ENCODE results near the gene ZNF621.

Gene ZNF621

DNA sequence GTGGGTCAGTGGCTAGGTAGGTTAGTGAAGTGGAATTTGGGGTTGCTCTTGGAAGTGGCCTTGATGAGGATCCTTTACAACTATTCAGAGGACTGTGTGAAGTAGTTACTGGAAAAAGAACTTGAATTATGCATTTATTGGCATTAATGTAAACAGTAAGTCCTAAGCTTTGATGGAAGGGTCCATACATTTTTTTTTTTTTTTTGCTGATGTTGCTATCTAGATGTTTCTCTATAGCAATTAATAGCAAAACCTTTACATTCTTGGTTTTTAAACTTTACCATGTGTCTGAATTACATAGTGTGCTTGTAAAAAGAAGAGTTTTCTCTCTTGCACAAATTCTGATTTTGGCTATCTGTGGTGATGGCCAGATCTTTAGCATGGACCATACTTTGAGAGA, 9.5 kb downstream of the ZNF621 start:
- ChIA-PET CTCF (interaction anchor here (1.1 kb wide), 1 partner anchor 51 kb away, joined by 5 read pairs; no protein-coding TSS in a partner anchor), POLR2A (no interaction called here)

DNA sequence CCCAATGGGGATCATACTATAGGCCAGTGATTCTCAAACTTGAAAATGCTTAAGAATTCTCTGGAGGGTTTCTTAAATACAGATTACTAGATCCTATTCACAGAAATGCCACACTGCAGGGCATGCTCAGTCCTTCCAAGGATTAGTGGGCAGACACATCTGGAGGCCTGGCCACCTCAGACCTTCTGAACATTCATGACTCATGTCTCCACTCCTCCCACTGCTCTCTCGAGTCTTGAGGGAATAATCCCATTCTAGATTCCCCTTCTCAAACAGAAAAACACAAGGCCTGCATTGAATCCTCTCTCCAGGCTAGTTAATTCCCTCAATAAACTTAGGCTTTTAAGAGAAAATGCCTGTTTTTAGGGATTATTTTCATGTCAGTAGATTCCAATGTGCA, 22.1 kb downstream of the ZNF621 start:
- Histone ChIP-seq H3K4me3 (ENCODE audit: low read depth, low read length) (no peak overlapping the region), H3K27ac (ENCODE audit: extremely low read depth, low read depth, low read length) (no peak overlapping the region), H3K36me3 (ENCODE audit: control insufficient read depth in 2 of 2, insufficient read depth in 1 of 2, low read length in 2 of 2) (no peaks in the 10 kb centered on the region), H3K4me1 (ENCODE audit: control insufficient read depth, insufficient read depth, low read length) (no peaks in the 10 kb centered on the region), H3K9me3 (ENCODE audit: control insufficient read depth, insufficient read depth, low read depth, low read length) (no peaks in the 10 kb centered on the region)
- ChIA-PET CTCF (no interaction called here), POLR2A (no interaction called here)
- TF ChIP-seq ZNF366 (tag by site-specific recombination; conservative IDR thresholded peaks at IDR 0.05) = peak; percentile 24; the same call in 1 of the 2 replicates
- no peak for TF ChIP-seq ZNF585B (tag by site-specific recombination; IDR thresholded peaks at IDR 0.05)

More for the DNA sequence above, 9.5 kb downstream of the ZNF621 start:
- peaks cover 27 to 81% of the 10 kb centered on the region in 2 experiments for H3K36me3 ChIP-seq (ENCODE audit: control insufficient read depth in 2 of 2, insufficient read depth in 1 of 2, low read length in 2 of 2)
- H3K4me3 ChIP-seq (ENCODE audit: low read depth, low read length) = no peak overlapping the region
- no peak overlapping the region for H3K27ac ChIP-seq (ENCODE audit: extremely low read depth, low read depth, low read length)
- H3K4me1 ChIP-seq (ENCODE audit: control insufficient read depth, insufficient read depth, low read length) = no peaks in the 10 kb centered on the region
- no peaks in the 10 kb centered on the region for H3K9me3 ChIP-seq (ENCODE audit: control insufficient read depth, insufficient read depth, low read depth, low read length)
- TF ChIP-seq ZSCAN23 (tag by site-specific recombination; IDR thresholded peaks at IDR 0.05) (no peak), ZNF843 (tag by site-specific recombination; IDR thresholded peaks at IDR 0.05) (no peak), ZNF114 (tag by site-specific recombination; IDR thresholded peaks at IDR 0.05) (no peak), YY2 (tag by site-specific recombination; IDR thresholded peaks at IDR 0.05) (no peak), ZBTB48 (tag by site-specific recombination; IDR thresholded peaks at IDR 0.05) (no peak), ZNF2 (tag by site-specific recombination; IDR thresholded peaks at IDR 0.05) (no peak), ZNF311 (tag by site-specific recombination; IDR thresholded peaks at IDR 0.05; ENCODE audit: borderline replicate concordance) (no peak), ZNF121 (tag by site-specific recombination; IDR thresholded peaks at IDR 0.05) (no peak), ZNF140 (tag by site-specific recombination; IDR thresholded peaks at IDR 0.05) (no peak), ZNF112 (tag by site-specific recombination; IDR thresholded peaks at IDR 0.05) (no peak), MEIS1 (CRISPR knock-in tag; IDR thresholded peaks at IDR 0.05; ENCODE audit: borderline replicate concordance) (no peak), ZNF133 (tag by site-specific recombination; IDR thresholded peaks at IDR 0.05) (no peak), ZNF76 (tag by site-specific recombination; IDR thresholded peaks at IDR 0.05; ENCODE audit: borderline replicate concordance, low read depth) (no peak), ZNF157 (tag by site-specific recombination; IDR thresholded peaks at IDR 0.05) (no peak)
- TF ChIP-seq, protein P1, sequence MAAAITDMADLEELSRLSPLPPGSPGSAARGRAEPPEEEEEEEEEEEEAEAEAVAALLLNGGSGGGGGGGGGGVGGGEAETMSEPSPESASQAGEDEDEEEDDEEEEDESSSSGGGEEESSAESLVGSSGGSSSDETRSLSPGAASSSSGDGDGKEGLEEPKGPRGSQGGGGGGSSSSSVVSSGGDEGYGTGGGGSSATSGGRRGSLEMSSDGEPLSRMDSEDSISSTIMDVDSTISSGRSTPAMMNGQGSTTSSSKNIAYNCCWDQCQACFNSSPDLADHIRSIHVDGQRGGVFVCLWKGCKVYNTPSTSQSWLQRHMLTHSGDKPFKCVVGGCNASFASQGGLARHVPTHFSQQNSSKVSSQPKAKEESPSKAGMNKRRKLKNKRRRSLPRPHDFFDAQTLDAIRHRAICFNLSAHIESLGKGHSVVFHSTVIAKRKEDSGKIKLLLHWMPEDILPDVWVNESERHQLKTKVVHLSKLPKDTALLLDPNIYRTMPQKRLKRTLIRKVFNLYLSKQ (tag by site-specific recombination; IDR thresholded peaks at IDR 0.05; ENCODE audit: borderline replicate concordance) = no peak
- TF ChIP-seq, protein P2, sequence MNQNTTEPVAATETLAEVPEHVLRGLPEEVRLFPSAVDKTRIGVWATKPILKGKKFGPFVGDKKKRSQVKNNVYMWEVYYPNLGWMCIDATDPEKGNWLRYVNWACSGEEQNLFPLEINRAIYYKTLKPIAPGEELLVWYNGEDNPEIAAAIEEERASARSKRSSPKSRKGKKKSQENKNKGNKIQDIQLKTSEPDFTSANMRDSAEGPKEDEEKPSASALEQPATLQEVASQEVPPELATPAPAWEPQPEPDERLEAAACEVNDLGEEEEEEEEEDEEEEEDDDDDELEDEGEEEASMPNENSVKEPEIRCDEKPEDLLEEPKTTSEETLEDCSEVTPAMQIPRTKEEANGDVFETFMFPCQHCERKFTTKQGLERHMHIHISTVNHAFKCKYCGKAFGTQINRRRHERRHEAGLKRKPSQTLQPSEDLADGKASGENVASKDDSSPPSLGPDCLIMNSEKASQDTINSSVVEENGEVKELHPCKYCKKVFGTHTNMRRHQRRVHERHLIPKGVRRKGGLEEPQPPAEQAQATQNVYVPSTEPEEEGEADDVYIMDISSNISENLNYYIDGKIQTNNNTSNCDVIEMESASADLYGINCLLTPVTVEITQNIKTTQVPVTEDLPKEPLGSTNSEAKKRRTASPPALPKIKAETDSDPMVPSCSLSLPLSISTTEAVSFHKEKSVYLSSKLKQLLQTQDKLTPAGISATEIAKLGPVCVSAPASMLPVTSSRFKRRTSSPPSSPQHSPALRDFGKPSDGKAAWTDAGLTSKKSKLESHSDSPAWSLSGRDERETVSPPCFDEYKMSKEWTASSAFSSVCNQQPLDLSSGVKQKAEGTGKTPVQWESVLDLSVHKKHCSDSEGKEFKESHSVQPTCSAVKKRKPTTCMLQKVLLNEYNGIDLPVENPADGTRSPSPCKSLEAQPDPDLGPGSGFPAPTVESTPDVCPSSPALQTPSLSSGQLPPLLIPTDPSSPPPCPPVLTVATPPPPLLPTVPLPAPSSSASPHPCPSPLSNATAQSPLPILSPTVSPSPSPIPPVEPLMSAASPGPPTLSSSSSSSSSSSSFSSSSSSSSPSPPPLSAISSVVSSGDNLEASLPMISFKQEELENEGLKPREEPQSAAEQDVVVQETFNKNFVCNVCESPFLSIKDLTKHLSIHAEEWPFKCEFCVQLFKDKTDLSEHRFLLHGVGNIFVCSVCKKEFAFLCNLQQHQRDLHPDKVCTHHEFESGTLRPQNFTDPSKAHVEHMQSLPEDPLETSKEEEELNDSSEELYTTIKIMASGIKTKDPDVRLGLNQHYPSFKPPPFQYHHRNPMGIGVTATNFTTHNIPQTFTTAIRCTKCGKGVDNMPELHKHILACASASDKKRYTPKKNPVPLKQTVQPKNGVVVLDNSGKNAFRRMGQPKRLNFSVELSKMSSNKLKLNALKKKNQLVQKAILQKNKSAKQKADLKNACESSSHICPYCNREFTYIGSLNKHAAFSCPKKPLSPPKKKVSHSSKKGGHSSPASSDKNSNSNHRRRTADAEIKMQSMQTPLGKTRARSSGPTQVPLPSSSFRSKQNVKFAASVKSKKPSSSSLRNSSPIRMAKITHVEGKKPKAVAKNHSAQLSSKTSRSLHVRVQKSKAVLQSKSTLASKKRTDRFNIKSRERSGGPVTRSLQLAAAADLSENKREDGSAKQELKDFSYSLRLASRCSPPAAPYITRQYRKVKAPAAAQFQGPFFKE (tag by site-specific recombination; IDR thresholded peaks at IDR 0.05; ENCODE audit: borderline replicate concordance) = no peak
- TF ChIP-seq, protein P3, sequence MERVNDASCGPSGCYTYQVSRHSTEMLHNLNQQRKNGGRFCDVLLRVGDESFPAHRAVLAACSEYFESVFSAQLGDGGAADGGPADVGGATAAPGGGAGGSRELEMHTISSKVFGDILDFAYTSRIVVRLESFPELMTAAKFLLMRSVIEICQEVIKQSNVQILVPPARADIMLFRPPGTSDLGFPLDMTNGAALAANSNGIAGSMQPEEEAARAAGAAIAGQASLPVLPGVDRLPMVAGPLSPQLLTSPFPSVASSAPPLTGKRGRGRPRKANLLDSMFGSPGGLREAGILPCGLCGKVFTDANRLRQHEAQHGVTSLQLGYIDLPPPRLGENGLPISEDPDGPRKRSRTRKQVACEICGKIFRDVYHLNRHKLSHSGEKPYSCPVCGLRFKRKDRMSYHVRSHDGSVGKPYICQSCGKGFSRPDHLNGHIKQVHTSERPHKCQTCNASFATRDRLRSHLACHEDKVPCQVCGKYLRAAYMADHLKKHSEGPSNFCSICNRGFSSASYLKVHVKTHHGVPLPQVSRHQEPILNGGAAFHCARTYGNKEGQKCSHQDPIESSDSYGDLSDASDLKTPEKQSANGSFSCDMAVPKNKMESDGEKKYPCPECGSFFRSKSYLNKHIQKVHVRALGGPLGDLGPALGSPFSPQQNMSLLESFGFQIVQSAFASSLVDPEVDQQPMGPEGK (tag by site-specific recombination; IDR thresholded peaks at IDR 0.05) = no peak
